ENCODE results near the gene TRAPPC5. TPM values are rescaled to one million over a fixed set of nuclear protein-coding genes. Genes with fewer than 3 reads are reported as not detected.

TRAPPC5 gene
- total RNA-seq, 4 donors from 2014 or later: 63.0 to 144 (median 103) TPM

- H3K36me3 ChIP-seq: no peaks in the 10 kb centered on the region
- TF ChIP-seq EP300 (IDR thresholded peaks at IDR 0.05): no peak
- no peak for TF ChIP-seq POLR2A (IDR thresholded peaks at IDR 0.05)
- TF ChIP-seq CTCF (IDR thresholded peaks at IDR 0.05): no peak
- TF ChIP-seq POLR2AphosphoS5 (IDR thresholded peaks at IDR 0.05): no peak
- H3K4me1 ChIP-seq: no peaks in the 10 kb centered on the region
- peaks cover 30% of the 10 kb centered on the region for H3K27me3 ChIP-seq
- DNase-seq (ENCODE audit: low spot score in 2 of 2): no peak
- H3K27ac ChIP-seq: no peak overlapping the region
- H3K9me3 ChIP-seq: no peaks in the 10 kb centered on the region
- 72% methylated on average over 13 of the region's 13 CpGs for WGBS
- no peak overlapping the region for H3K4me3 ChIP-seq
These were observed 11.9 kb downstream of the TRAPPC5 start for GRCh38 chr19:7692417-7693088.

GRCh38 chr19:7694499-7694898, 13.9 kb downstream of the TRAPPC5 start:
- Histone ChIP-seq H3K36me3 (no peaks in the 10 kb centered on the region), H3K9me3 (no peaks in the 10 kb centered on the region), H3K27ac (no peak overlapping the region), H3K27me3 (peaks cover 47% of the 10 kb centered on the region), H3K4me1 (no peaks in the 10 kb centered on the region), H3K4me3 (no peak overlapping the region)
- WGBS: 55% methylated on average over 4 of the region's 4 CpGs
- TF ChIP-seq POLR2AphosphoS5 (IDR thresholded peaks at IDR 0.05) (no peak), EP300 (IDR thresholded peaks at IDR 0.05) (no peak), POLR2A (IDR thresholded peaks at IDR 0.05) (no peak), CTCF (IDR thresholded peaks at IDR 0.05) (no peak)
- DNase-seq (ENCODE audit: low spot score in 2 of 2): no peak

GRCh38 chr19:7697721-7698287, 17.2 kb downstream of the TRAPPC5 start:
- H3K4me1 ChIP-seq: no peaks in the 10 kb centered on the region
- no peaks in the 10 kb centered on the region for H3K9me3 ChIP-seq
- 83% methylated on average over 10 of the region's 10 CpGs for WGBS
- H3K36me3 ChIP-seq: no peaks in the 10 kb centered on the region
- TF ChIP-seq POLR2AphosphoS5 (IDR thresholded peaks at IDR 0.05): no peak
- TF ChIP-seq POLR2A (IDR thresholded peaks at IDR 0.05): no peak
- no peak for TF ChIP-seq EP300 (IDR thresholded peaks at IDR 0.05)
- no peak for TF ChIP-seq CTCF (IDR thresholded peaks at IDR 0.05)
- no peak overlapping the region for H3K27ac ChIP-seq
- peaks cover 45% of the 10 kb centered on the region for H3K27me3 ChIP-seq
- H3K4me3 ChIP-seq: no peak overlapping the region
- no peak for DNase-seq (ENCODE audit: low spot score in 2 of 2)

- WGBS: 15% methylated on average over 9 of the region's 11 CpGs
- Histone ChIP-seq H3K27me3 (peaks cover 49% of the 10 kb centered on the region), H3K9me3 (no peaks in the 10 kb centered on the region)
These were observed 17.9 kb downstream of the TRAPPC5 start for GRCh38 chr19:7698583-7698982.

More at GRCh38 chr19:7698583-7698982, 17.9 kb downstream of the TRAPPC5 start:
- no peak for TF ChIP-seq POLR2A (IDR thresholded peaks at IDR 0.05)
- no peak for TF ChIP-seq CTCF (IDR thresholded peaks at IDR 0.05)
- no peak for TF ChIP-seq POLR2AphosphoS5 (IDR thresholded peaks at IDR 0.05)
- TF ChIP-seq EP300 (IDR thresholded peaks at IDR 0.05): no peak
- Histone ChIP-seq H3K4me1 (no peaks in the 10 kb centered on the region), H3K4me3 (no peak overlapping the region), H3K27ac (no peak overlapping the region), H3K36me3 (no peaks in the 10 kb centered on the region)
- DNase-seq (ENCODE audit: low spot score in 2 of 2): no peak

Data from suprapubic skin (tissue), 4 donors.